Esophagus squamous epithelium (tissue), 4 donors: Measurements from ENCODE around the gene CDKL2.

Experiments used
- POLR2A ChIP-seq, 4 donors: fragments of 450-650 bp; IDR thresholded peaks; one replicate each; pipeline ENCODE4 v1.6.1; 2017; ENCODE audit warnings: antibody characterized with exemption in 4 of 4, mild to moderate bottlenecking in 4 of 4, moderate library complexity in 3 of 4
- TF ChIP-seq, protein P1 (sequence below), 6 experiments: fragments of 450-650 bp in 4 of 6; fragments of 200-600 bp in 2 of 6; sonication (generic) in 2 of 6; IDR thresholded peaks; one replicate each; pipeline ENCODE4 v1.5.1; 2016 to 2019; ENCODE audit warnings: antibody characterized with exemption in 6 of 6, mild to moderate bottlenecking in 4 of 6, moderate library complexity in 4 of 6

DNA sequence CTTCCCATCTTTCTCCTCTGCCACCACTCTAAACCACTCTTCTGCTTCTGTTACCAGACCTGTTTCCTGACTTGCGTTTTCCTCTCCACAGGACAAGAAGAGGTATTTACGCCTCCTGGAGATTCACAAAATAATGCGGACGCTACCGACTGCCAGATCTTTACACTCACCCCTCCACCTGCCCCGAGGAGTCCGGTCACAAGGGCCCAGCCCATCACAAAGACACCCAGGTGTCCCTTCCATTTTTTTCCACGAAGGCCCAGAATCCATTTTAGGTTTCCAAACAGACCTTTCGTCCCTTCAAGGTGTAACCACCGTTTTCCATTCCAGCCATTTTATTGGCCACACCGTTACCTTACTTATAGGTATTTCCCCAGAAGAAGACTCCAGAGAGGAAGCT lies 66.3 kb downstream of the CDKL2 start:
- TF ChIP-seq, protein P1, sequence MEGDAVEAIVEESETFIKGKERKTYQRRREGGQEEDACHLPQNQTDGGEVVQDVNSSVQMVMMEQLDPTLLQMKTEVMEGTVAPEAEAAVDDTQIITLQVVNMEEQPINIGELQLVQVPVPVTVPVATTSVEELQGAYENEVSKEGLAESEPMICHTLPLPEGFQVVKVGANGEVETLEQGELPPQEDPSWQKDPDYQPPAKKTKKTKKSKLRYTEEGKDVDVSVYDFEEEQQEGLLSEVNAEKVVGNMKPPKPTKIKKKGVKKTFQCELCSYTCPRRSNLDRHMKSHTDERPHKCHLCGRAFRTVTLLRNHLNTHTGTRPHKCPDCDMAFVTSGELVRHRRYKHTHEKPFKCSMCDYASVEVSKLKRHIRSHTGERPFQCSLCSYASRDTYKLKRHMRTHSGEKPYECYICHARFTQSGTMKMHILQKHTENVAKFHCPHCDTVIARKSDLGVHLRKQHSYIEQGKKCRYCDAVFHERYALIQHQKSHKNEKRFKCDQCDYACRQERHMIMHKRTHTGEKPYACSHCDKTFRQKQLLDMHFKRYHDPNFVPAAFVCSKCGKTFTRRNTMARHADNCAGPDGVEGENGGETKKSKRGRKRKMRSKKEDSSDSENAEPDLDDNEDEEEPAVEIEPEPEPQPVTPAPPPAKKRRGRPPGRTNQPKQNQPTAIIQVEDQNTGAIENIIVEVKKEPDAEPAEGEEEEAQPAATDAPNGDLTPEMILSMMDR (IDR thresholded peaks at IDR 0.05) = no peak
- TF ChIP-seq POLR2A (IDR thresholded peaks at IDR 0.05) = no peak
